Effector CD8-positive, alpha-beta T cell (primary cell): Measurements from ENCODE around the gene MYO1B.

Experiments used
- DNase-seq: peaks from one replicate; lab custom pipeline; 2025; lab: John Stamatoyannopoulos, UW

The MYO1B gene

GRCh38 chr2:191322828-191323506, 77.8 kb downstream of the MYO1B start:
- no peak for DNase-seq

DNA sequence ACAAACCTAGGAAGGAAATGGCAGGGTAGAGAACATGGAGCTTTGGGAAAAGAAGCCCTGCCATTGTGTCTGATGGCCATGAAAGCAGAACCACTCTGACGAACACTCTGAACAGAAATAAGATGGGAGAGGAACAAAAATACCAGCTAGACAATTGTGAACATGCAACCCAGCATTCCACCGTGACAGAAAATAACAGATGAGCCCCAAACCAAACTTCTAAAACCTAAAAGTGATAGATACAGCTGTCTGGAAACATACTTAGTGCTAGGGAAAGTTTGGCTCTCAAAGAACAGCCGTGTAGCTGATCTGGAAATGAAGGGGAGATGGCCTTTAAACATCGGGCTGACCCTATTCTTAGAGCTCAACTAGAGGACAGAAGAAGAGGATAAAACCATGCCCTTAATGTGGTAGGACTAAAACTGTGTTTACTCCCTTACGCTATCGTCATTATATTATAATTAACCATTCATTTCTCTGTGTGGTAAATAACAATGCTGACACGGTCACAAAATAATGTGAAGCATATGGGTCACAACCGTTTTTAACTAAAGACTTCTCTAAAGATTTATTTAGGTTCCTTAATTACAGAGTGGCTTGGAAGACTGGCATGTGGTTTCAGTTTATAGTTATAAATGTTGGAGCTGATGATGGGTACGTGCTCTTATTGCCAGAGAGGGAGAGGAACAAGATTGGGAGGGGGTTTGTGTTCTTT, 80.6 kb downstream of the MYO1B start:
- no peak for DNase-seq

DNA sequence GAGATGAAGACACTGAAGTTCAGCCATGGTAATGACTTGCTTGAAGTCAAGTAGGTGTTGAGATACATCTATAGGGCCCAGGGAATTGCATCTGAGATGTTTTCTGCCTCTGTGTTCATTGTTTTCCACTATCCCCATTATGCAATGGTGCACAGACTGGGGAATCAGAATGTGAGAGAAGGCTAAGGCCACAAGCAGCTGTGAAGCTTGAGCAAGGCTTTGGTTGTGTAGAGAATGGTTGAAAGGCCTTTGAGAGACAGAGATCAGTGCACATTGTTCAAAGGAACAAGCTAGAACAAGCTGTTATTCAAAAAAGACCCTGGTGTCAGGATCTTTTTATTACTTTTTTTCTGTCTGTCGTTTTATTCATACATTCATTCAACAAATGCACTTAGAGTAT, 82.3 kb downstream of the MYO1B start:
- DNase-seq, result no peak

DNA sequence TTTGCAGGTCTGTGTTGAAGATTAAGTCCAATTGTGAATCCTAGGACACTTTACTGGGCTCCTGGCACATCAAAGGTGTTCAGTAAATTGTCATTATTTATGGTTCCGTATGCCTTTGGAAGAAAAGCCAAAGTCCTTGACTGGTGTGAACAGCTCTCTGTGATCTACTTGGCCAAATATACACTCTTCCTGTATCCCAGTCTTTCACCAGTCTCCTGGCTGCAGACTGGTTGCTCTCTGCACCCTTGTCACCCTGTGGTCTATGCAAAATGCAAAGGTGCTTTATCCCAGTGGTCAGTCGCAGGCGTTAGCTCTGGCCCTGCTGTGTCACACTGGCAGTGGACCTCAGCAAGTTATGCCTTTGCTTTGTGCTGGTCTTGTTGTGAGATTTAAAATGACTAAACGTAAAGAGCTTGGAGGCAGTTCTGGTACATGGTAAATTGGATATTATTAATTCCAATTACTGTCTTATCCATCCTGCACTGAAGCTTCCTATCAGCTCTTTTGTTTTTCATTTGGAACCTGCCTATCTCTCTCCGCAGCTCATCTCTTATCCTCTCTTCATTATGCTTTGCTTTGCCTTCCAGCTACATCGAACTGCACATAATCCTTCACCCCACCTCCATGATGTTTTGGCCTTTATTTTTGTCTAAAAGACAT, 83.1 kb downstream of the MYO1B start:
- DNase-seq, result no peak

DNA sequence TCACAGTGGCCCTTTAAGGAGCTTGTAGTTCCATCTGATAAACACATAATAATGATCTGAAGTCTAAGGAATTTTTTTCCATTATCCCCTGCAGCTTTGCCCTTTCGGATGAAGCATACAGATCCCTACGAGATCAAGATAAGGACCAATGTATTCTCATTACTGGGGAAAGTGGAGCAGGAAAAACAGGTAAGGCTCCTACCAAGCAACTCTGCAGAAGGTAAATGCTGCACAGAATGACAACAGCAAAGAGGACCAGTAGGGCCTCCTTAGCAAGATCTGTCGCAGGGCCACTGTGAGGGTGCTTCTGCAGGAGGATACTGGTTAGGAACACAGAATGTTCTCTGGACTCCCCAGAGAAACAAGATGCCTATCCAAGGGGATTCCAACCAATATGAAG, 84.6 kb downstream of the MYO1B start:
- no peak for DNase-seq

GRCh38 chr2:191333911-191334357, 88.7 kb downstream of the MYO1B start:
- no peak for DNase-seq

DNA sequence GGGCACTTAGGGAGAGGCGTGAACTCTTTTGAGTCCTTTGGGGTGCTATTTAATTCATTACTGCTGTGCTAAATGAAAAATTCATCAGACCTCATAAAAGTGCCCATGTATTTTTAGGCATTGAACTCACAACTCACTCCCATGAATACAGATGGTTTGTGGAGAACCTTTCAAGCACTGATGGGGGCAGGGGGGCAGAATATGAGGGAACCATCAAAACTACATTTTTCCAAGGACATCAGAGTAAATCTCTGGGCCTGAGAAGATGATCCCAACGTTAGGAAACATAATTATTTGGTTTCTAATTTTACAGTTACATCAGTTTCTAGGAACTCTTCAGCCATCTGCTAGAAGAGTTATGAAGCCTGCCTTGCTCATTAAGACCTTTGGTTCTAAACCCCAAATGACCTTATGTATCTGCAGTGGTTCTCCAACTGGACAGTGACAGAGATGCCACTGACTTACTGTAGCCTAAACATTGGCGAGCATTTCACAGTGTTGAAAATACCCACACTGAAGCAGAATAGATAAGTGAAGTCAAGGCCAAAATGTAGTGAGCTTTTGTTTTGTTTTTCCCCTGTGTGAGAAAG, 90.8 kb downstream of the MYO1B start:
- DNase-seq, result no peak

DNA sequence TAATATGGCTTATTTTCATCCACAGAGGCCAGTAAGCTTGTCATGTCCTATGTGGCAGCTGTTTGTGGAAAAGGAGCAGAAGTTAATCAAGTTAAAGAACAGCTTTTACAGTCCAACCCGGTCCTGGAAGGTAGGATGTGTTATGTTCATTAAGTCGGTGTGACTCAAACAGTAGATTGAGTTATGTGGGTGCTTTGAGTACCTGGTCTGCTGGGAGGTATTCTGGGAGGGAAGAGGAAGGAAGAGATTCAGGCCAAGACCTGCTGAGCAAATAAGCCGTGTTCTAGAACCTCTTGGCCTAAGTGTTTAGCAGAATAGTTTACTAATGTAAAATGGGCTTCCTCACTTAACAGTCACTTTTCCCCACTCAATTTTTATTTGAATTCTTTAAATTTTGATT, 96.2 kb downstream of the MYO1B start:
- DNase-seq, result no peak

- no peak for DNase-seq
These were observed 98.7 kb downstream of the MYO1B start for GRCh38 chr2:191343796-191344338.

GRCh38 chr2:191345788-191346187, 100.6 kb downstream of the MYO1B start:
- no peak for DNase-seq

GRCh38 chr2:191347154-191347553, 102.0 kb downstream of the MYO1B start:
- DNase-seq, result no peak

- no peak for DNase-seq
These were observed 102.7 kb downstream of the MYO1B start for GRCh38 chr2:191347881-191348280.

DNA sequence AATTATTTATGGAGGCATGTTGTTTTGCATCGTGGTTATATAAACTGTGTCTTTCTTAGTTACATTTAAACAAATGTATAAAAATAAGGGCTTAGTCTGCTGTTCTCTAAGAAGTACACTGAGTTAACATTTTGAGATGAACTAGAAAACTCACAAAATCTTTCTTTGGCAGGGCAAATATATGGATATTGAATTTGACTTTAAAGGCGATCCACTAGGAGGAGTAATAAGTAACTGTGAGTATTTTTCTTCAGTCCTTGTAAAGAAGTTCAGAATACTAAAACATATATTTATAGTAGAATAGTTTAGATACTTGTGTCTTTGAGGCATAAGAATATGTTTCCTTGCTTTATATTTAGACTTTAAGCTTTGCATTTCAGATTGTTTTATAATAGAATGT, 104.8 kb downstream of the MYO1B start:
- no peak for DNase-seq

DNA sequence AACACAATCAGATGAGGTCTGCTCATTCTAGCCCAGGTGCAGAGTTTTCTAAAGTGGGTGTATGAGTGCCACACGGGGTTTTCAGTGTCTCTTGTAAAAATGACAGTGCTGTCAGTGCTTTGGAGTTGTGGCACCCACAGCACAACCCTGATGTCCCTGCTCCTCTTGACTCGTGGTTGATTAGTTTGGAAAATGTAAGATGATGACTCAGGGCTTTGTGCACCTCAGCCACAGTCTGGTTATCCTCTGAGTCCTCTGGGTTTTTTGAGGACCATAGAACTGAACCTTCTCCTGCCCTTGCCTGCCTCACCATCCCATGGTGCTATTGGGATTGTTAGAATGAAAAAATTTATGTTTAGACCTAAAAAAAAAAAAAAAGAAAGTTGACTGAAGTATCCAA, 105.6 kb downstream of the MYO1B start:
- DNase-seq, result no peak

DNA sequence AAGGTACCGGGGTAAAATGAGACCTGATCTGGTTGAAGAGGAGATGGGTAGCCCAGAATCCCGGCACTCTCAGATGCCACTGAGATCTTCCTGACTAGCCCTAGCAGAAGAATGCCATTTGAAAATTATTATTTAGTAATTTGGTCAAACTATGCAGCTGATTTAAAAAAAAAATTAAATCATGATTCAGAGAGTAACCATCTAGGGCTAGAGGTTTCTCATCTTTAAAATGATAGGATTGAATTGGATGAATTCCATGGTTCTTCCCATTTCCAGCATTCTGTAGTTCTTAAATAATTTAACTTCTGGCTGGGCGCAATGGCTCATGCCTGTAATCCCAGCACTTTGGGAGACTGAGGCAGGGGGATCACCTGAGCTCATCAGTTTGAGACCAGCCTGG, 106.1 kb downstream of the MYO1B start:
- DNase-seq, result no peak

- no peak for DNase-seq
These were observed 106.7 kb downstream of the MYO1B start for GRCh38 chr2:191351921-191352320.

DNA sequence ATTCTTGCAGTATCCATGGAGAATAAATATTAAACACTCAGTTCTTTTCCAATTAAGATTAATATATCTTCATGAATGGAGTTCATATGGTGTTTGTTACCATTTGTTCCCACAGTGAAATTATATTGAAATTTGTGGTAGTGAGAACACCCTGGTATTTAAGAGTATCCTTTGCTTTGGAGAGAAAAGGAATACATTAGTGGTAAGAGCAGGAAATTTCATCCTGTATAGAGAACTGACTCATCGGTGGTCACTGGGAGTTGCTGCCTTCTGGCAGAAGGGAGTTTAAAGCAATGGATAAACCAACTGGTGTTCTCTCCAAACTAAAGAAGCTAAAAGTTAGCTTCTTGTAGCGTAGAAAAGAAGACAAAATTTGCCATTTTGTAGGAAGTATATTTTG, 107.3 kb downstream of the MYO1B start:
- no peak for DNase-seq

GRCh38 chr2:191355170-191355758, 110.1 kb downstream of the MYO1B start:
- DNase-seq, result no peak

GRCh38 chr2:191357678-191358077, 112.5 kb downstream of the MYO1B start:
- no peak for DNase-seq

- no peak for DNase-seq
These were observed 113.3 kb downstream of the MYO1B start for GRCh38 chr2:191358325-191359025.

DNA sequence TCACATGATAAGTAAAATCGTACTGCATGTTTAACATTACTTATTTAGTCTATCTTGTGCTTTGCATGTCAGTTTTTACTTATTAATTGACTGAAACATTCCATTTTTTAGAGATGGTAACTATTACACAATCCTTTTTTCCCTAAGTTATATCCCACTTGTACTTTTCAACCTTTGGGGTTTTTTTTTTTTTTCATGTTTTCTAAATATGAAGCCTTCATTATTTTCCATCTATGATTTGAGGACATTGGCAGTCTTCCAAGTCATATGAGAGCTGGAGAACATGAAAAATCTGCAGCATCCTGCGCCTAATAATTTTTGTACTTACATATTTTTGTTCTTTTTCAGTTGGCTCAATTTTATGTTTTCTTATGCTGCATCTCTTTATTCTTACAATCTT, 113.9 kb downstream of the MYO1B start:
- no peak for DNase-seq
